Measurements from ENCODE around the gene CYP2A6. TPM values are rescaled to one million over a fixed set of nuclear protein-coding genes. Genes with fewer than 3 reads are reported as not detected.
"Not testable (repeated sequence)": the region's sequence is repeated elsewhere in the genome, so short reads cannot be mapped to it uniquely, and the experiment has no call there.

CYP2A6 gene
- total and polyA plus RNA-seq, 4 donors: 0.09 to 1,020 (median 59.6) TPM

DNA sequence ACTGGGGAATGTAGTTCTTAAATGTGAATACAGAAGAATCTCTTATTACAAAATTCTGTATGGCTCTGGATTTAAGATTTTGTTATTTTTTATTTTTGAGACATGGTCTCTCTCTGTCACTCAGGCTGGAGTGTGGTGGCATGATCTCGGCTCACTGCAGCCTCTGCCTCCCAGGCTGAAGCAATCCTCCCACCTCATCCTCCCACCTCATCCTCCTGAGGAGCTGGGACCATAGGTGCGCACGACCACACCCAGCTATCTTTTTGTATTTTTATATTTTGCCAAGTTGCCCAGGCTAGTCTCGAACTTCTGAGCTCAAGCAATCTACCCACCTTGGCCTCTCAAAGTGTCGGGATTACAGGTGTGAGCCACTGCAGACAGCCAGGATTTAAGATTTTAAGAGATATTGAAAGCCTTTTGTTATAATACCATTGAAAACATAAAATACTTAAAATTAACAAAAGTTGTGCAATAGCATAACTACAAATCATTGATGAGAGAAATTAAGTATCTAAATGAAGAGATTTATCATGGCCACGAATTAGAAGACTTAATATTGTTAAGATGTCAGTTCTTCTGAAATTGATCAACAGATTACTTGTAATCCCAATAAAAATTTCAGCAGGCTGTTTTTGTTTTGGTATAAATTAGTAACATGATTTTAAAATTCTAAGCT lies 13.4 kb downstream of the CYP2A6 start:
- Histone ChIP-seq H3K27me3 (ENCODE audit: control insufficient read depth in 4 of 4, insufficient read depth in 4 of 4, low read length in 3 of 4) (no peaks in the 10 kb centered on the region), H3K4me3 (ENCODE audit: low read depth in 1 of 3, low read length in 3 of 3) (no peak overlapping the region), H3K27ac (ENCODE audit: low read depth in 1 of 2, low read length in 2 of 2) (no peak overlapping the region), H3K9me3 (ENCODE audit: control insufficient read depth in 4 of 4, low read length in 3 of 4) (no peaks in the 10 kb centered on the region), H3K9ac (ENCODE audit: low read depth in 1 of 2, low read length in 2 of 2) (no peak overlapping the region), H3K36me3 (ENCODE audit: control insufficient read depth in 4 of 4, insufficient read depth in 3 of 4, low read depth in 1 of 4, low read length in 3 of 4) (no peaks in the 10 kb centered on the region), H3K4me1 (ENCODE audit: control insufficient read depth in 4 of 4, insufficient read depth in 4 of 4, low read length in 3 of 4) (peaks cover 0 to 9% (median 1%) of the 10 kb centered on the region in 4 donors)
- 88% methylated on average over 6 of the region's 6 CpGs for WGBS
- no peak for TF ChIP-seq HNF4A (conservative IDR thresholded peaks at IDR 0.05)
- no peak for TF ChIP-seq FOXA1 (IDR thresholded peaks at IDR 0.05)
- TF ChIP-seq SP1 (IDR thresholded peaks at IDR 0.05): no peak
- TF ChIP-seq, protein P1, sequence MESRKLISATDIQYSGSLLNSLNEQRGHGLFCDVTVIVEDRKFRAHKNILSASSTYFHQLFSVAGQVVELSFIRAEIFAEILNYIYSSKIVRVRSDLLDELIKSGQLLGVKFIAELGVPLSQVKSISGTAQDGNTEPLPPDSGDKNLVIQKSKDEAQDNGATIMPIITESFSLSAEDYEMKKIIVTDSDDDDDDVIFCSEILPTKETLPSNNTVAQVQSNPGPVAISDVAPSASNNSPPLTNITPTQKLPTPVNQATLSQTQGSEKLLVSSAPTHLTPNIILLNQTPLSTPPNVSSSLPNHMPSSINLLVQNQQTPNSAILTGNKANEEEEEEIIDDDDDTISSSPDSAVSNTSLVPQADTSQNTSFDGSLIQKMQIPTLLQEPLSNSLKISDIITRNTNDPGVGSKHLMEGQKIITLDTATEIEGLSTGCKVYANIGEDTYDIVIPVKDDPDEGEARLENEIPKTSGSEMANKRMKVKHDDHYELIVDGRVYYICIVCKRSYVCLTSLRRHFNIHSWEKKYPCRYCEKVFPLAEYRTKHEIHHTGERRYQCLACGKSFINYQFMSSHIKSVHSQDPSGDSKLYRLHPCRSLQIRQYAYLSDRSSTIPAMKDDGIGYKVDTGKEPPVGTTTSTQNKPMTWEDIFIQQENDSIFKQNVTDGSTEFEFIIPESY (IDR thresholded peaks at IDR 0.05): no peak
- no peak for TF ChIP-seq TAF1 (conservative IDR thresholded peaks at IDR 0.05)
- TF ChIP-seq, protein P2, sequence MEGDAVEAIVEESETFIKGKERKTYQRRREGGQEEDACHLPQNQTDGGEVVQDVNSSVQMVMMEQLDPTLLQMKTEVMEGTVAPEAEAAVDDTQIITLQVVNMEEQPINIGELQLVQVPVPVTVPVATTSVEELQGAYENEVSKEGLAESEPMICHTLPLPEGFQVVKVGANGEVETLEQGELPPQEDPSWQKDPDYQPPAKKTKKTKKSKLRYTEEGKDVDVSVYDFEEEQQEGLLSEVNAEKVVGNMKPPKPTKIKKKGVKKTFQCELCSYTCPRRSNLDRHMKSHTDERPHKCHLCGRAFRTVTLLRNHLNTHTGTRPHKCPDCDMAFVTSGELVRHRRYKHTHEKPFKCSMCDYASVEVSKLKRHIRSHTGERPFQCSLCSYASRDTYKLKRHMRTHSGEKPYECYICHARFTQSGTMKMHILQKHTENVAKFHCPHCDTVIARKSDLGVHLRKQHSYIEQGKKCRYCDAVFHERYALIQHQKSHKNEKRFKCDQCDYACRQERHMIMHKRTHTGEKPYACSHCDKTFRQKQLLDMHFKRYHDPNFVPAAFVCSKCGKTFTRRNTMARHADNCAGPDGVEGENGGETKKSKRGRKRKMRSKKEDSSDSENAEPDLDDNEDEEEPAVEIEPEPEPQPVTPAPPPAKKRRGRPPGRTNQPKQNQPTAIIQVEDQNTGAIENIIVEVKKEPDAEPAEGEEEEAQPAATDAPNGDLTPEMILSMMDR (IDR thresholded peaks at IDR 0.05; ENCODE audit: low read depth, low read length, missing input control): no peak
- no peak for TF ChIP-seq GABPA (IDR thresholded peaks at IDR 0.05 in 1 of 2, conservative IDR thresholded peaks at IDR 0.05 in 1 of 2)
- no peak for TF ChIP-seq RAD21 (IDR thresholded peaks at IDR 0.05)
- TF ChIP-seq FOXA2 (IDR thresholded peaks at IDR 0.05): no peak
- TF ChIP-seq HNF4G (IDR thresholded peaks at IDR 0.05): no peak
- no peak for TF ChIP-seq YY1 (IDR thresholded peaks at IDR 0.05)
- TF ChIP-seq, protein P3, sequence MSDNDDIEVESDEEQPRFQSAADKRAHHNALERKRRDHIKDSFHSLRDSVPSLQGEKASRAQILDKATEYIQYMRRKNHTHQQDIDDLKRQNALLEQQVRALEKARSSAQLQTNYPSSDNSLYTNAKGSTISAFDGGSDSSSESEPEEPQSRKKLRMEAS (IDR thresholded peaks at IDR 0.05): no peak
- DNase-seq (ENCODE audit: low spot score): no peak

DNA sequence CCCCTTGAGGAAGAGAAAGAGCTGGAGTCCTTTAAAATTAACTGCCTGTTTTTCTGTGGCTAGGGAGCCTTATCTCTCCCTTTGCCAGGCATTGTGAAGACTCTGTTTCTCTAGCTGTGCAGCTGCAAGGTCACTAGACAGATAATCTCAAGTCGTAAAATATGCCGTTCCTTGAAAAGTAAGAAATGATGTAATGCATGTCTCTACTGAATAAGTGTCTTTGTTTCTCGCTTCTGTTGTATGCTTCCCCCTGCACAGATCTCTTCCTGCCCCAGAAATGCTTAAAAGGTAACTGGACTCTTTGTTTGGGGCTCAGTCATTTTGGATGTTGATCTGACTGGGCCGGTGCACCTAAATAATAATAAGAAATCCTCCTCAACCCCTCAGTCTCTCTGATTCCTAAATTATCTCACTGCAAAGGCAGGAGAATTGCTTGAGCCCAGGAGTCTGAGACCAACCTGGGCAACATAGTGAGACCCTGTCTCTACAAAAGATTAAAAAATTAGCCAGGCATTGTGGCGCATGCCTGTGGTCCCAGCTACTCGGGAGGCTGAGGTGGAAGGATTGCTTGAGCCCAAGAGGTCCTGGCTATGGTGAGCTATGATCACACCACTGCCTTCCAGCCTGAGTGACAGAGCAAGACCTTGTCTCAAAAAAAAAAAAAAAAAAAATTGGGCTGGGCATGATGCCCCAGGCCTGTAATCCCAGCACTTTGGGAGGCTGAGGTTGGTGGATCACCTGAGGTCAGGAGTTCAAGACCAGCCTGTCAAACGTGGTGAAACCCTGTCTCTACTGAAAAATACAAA lies 16.3 kb downstream of the CYP2A6 start:
- 71% methylated on average over 7 of the region's 7 CpGs for WGBS
- H3K27ac ChIP-seq (ENCODE audit: low read depth in 1 of 2, low read length in 2 of 2): not testable (repeated sequence)

DNA sequence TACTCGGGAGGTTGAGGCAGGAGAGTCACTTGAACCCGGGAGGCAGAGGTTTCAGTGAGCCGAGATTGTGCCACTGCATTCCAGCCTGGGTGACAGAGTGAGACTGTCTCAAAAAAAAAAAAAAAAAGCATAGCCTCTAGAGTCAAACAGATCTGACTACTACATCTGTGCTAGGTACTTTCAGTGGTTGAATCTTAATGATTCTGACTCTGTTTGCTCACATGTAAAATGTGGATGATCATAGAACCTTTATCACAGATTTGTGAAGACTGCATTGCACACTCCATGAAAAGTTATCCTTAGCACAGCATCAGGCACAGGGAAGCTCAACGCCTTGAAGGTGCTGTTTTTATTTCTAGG lies 17.8 kb downstream of the CYP2A6 start:
- Histone ChIP-seq H3K4me1 (ENCODE audit: control insufficient read depth in 4 of 4, insufficient read depth in 4 of 4, low read length in 3 of 4) (peaks cover 3 to 17% (median 7%) of the 10 kb centered on the region in 4 donors), H3K27ac (ENCODE audit: low read depth in 1 of 2, low read length in 2 of 2) (peak overlapping the region; percentile 84 to 86)
- WGBS: 53% methylated on average over 4 of the region's 4 CpGs
- H3K36me3 ChIP-seq (ENCODE audit: control insufficient read depth in 4 of 4, insufficient read depth in 3 of 4, low read depth in 1 of 4, low read length in 3 of 4); H3K9me3 ChIP-seq (ENCODE audit: control insufficient read depth in 4 of 4, low read length in 3 of 4); H3K27me3 ChIP-seq (ENCODE audit: control insufficient read depth in 4 of 4, insufficient read depth in 4 of 4, low read length in 3 of 4); DNase-seq (ENCODE audit: low spot score); H3K4me3 ChIP-seq (ENCODE audit: low read depth in 1 of 3, low read length in 3 of 3); H3K9ac ChIP-seq (ENCODE audit: low read depth in 1 of 2, low read length in 2 of 2): not testable (repeated sequence)

More for the DNA sequence above, 16.3 kb downstream of the CYP2A6 start:
- H3K4me1 ChIP-seq (ENCODE audit: control insufficient read depth in 4 of 4, insufficient read depth in 4 of 4, low read length in 3 of 4): peaks cover 3 to 17% (median 7%) of the 10 kb centered on the region in 4 donors
- H3K27me3 ChIP-seq (ENCODE audit: control insufficient read depth in 4 of 4, insufficient read depth in 4 of 4, low read length in 3 of 4); DNase-seq (ENCODE audit: low spot score); H3K9ac ChIP-seq (ENCODE audit: low read depth in 1 of 2, low read length in 2 of 2); H3K9me3 ChIP-seq (ENCODE audit: control insufficient read depth in 4 of 4, low read length in 3 of 4); H3K4me3 ChIP-seq (ENCODE audit: low read depth in 1 of 3, low read length in 3 of 3); H3K36me3 ChIP-seq (ENCODE audit: control insufficient read depth in 4 of 4, insufficient read depth in 3 of 4, low read depth in 1 of 4, low read length in 3 of 4): not testable (repeated sequence)
